Erythroblast (primary cell): ENCODE data around the gene HERC3.

Experiments used
- GATA1 ChIP-seq: IDR thresholded peaks from 2 replicates; pipeline ENCODE4 v1.6.1; 2011; ENCODE audit warnings: low read depth, mild to moderate bottlenecking, control low read depth, low read length, moderate library complexity
- POLR2A ChIP-seq: IDR thresholded peaks from 2 replicates; pipeline ENCODE4 v1.6.1; 2011; ENCODE audit warnings: mild to moderate bottlenecking, low read length

- TF ChIP-seq POLR2A: no peak
- no peak for TF ChIP-seq GATA1
These were observed 104.3 kb downstream of the HERC3 start for GRCh38 chr4:88696630-88697029.
